ENCODE measurements around the gene RARA.

DNA sequence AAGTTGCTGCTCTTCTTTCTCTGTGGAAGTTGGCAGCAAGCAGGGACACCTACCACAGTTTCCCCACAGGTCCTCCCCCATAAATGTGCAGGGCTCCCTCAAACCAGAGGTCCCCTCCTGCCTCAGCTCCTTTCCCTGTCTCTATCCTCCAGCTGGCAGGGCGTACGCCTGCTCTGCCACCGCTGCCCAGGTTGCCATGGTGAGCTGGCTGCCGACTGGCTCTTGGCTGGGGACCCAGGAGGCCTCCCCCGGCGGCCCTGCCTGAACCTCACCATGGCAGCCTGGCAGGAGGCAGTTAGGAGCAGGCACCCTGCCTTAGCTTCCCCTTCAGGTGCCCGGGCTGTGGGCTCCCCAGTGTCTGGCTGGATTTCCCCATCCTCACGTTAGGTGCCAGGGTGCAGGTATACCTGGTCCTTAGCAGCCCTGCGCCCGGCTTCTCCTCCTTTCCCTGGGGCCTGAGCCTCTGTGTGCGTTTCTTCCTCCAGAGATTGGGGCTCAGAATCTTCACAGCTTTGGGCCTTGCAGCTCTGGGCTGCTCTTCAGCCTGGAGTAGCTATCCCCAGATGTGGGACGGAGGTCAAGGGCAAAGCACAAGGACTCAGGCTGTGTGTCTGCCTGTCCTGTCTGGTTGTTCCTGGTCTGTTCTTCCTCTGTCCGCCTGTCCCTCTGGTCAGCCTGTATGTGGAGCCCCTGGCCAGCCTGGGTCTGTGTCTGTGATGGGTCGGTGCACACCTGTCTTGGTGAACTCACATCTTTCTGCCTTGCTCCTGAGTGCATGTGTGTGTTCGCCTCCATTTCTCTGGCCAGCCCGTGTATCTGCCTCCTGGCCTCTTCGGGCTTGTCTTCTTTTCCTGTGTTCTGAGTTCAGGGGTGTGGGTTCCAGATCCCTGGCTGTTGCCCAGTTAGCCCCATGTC is 39.8 kb downstream of the RARA start:
- TF ChIP-seq, protein P1, sequence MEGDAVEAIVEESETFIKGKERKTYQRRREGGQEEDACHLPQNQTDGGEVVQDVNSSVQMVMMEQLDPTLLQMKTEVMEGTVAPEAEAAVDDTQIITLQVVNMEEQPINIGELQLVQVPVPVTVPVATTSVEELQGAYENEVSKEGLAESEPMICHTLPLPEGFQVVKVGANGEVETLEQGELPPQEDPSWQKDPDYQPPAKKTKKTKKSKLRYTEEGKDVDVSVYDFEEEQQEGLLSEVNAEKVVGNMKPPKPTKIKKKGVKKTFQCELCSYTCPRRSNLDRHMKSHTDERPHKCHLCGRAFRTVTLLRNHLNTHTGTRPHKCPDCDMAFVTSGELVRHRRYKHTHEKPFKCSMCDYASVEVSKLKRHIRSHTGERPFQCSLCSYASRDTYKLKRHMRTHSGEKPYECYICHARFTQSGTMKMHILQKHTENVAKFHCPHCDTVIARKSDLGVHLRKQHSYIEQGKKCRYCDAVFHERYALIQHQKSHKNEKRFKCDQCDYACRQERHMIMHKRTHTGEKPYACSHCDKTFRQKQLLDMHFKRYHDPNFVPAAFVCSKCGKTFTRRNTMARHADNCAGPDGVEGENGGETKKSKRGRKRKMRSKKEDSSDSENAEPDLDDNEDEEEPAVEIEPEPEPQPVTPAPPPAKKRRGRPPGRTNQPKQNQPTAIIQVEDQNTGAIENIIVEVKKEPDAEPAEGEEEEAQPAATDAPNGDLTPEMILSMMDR (conservative IDR thresholded peaks at IDR 0.05): no peak
- no peak for TF ChIP-seq ZFX (IDR thresholded peaks at IDR 0.05)
